IPS DF 6.9 (cell line): ENCODE measurements around the gene LPP.

Source experiments
- DNase-seq: peaks from one replicate; pipeline ENCODE4 v3.0.0-alpha.2; 2013; ENCODE audit warnings: low read depth, low spot score
- H3K27ac ChIP-seq: one replicate; pipeline ENCODE4 v1.5.1; 2013; ENCODE audit warnings: low read length, control low read depth
- H3K27me3 ChIP-seq: 2 replicates; pipeline ENCODE4 v1.6.1; 2013; ENCODE audit warnings: mild to moderate bottlenecking, low read length; ENCODE audit not compliant: control insufficient read depth, insufficient read depth
- H3K36me3 ChIP-seq: 2 replicates; pipeline ENCODE4 v1.6.1; 2013; ENCODE audit warnings: low read length; ENCODE audit not compliant: control insufficient read depth, insufficient read depth
- H3K4me1 ChIP-seq: 2 replicates; pipeline ENCODE4 v1.6.1; 2013; ENCODE audit warnings: low read length; ENCODE audit not compliant: control insufficient read depth, insufficient read depth
- H3K4me3 ChIP-seq: 2 replicates; pipeline ENCODE4 v1.5.1; 2013; ENCODE audit warnings: mild to moderate bottlenecking, low read length
- H3K9me3 ChIP-seq: 2 replicates; pipeline ENCODE4 v1.6.1; 2013; ENCODE audit warnings: low read length, inconsistent platforms; ENCODE audit not compliant: control insufficient read depth, insufficient read depth
- WGBS: extraction: QIAGEN DNeasy Blood & Tissue Kit; methylation state at CpG from one replicate; pipeline ENCODE4 v1.1.7; 2013; ENCODE audit warnings: mixed read lengths, missing lambda C conversion rate; ENCODE audit not compliant: insufficient read length, insufficient coverage; 5-methylcytosine and 5-hydroxymethylcytosine counted together

LPP gene

DNA sequence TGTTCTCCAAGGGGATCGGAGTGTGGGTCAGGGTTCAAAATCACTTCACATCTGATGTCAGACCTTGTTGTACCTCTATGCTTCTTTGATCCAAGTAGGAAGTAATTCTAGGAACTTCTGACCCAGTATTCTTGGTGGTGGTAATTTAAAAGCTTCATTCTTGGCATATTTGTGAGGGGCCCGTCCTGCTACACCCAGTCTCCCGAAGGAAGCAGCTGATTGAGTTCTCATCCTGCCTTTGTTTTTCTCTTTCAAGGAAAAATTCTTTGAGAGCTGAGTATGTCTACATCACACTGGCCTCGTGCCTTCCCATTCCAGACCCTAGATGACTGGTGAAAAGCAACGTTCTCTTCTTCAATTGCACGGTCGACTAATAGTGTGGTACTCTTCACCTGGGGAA, 783.4 kb downstream of the LPP start:
- WGBS = no CpG with 5 or more reads among the region's 7 CpGs
- Histone ChIP-seq H3K4me1 (no peaks in the 10 kb centered on the region; the same call in 1 of the 2 replicates), H3K4me3 (no peak overlapping the region), H3K36me3 (no peaks in the 10 kb centered on the region), H3K9me3 (no peaks in the 10 kb centered on the region), H3K27me3 (no peaks in the 10 kb centered on the region), H3K27ac (no peak overlapping the region)
- DNase-seq = no peak

DNA sequence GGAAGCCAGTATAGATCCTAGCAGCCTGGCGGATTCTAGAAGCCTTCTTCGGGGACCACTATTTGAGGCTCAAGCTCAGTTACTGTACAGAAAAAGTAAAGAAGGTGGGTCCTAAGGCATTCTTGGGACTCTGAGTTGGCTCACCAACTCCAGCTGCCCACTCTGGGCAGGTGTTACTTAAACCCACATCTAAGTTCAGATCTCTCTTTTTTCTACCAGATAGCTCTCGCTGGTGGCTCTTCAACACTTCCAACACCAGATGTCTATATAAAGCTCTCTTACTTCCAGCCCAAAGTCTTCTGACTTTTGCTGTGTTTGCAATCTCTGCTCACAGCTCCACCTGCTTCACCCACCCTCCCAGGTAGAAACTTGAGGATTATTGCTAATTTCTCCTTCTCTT, 785.0 kb downstream of the LPP start:
- Histone ChIP-seq H3K27ac (no peak overlapping the region), H3K4me3 (no peak overlapping the region), H3K27me3 (no peaks in the 10 kb centered on the region), H3K9me3 (no peaks in the 10 kb centered on the region), H3K4me1 (no peaks in the 10 kb centered on the region; the same call in 1 of the 2 replicates), H3K36me3 (no peaks in the 10 kb centered on the region)
- no peak for DNase-seq
- WGBS = no CpG with 5 or more reads among the region's 3 CpGs

DNA sequence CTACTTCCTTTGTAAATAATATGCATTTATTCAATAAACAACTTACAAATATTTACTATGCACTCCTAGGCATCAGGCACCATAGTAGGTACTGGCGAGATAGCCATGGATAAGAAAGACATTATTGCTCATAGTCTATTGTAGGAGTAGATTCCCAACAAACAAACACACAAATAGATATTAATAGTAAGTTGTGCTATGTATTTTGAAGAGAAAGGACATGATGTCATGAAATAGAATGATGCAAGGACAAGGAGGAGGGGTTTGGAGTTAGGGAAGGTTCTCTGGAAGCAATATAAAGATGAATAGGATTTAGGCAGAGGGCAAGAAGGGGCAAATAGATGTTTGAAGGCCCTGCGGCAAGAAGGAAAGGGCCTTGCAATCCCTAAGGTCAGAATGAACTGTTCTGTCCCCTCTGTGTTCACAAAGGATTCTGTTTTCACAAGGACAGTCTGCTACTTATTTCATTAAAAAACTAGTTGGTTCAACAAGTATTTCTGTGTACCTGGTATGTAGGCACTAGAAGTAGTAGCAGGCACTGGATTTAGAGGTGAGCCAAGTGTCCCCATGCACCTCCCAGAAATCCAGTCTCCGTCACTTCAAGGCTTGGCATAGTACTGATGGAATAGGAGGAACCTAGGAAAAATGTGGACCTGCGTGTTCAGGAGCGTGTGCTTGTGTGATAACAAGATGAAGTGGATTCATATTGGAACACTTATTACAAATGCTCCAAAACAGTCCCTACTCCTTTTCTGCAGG, 786.0 kb downstream of the LPP start:
- Histone ChIP-seq H3K4me3 (no peak overlapping the region), H3K36me3 (no peaks in the 10 kb centered on the region), H3K27me3 (no peaks in the 10 kb centered on the region), H3K27ac (no peak overlapping the region), H3K4me1 (no peaks in the 10 kb centered on the region; the same call in 1 of the 2 replicates), H3K9me3 (no peaks in the 10 kb centered on the region)
- DNase-seq = no peak
- WGBS = no CpG with 5 or more reads among the region's 5 CpGs
